SK-N-SH (cell line): ENCODE results near the gene GYS2. TPM values are rescaled to one million over a fixed set of nuclear protein-coding genes. Genes with fewer than 3 reads are reported as not detected.

Source experiments
- CTCF ChIA-PET: fragments of 300-600, 350-600 bp; formaldehyde crosslinking; extraction: SDS; loops from one replicate; lab custom pipeline; 2021; lab: Yijun Ruan, JAX
- POLR2A ChIA-PET: fragments of 350-600 bp; sonication (Branson Sonifier 250); formaldehyde crosslinking; extraction: SDS; loops from one replicate; lab custom pipeline; 2020; ENCODE audit warnings: antibody characterized with exemption, inconsistent platforms; lab: Yijun Ruan, JAX
- DNase-seq: peaks from one replicate; pipeline ENCODE4 v3.0.0; 2012
- H2AFZ ChIP-seq: fragments of 200-600 bp; sonication (generic); 2 replicates; pipeline ENCODE4 v1.8.1; 2016; ENCODE audit warnings: antibody characterized with exemption, mild to moderate bottlenecking, low read depth
- H3F3A ChIP-seq: fragments of 200-600 bp; sonication (generic); replicated peaks from 2 replicates; pipeline ENCODE3; 2016; ENCODE audit warnings: antibody characterized with exemption, mild to moderate bottlenecking; ENCODE audit not compliant: insufficient read depth
- H3K27ac ChIP-seq, 2 experiments: fragments of 200-500 bp in 1 of 2; fragments of 200-600 bp in 1 of 2; sonication (Bioruptor generic) in 1 of 2; sonication (generic), shearing (Covaris generic) in 1 of 2; 2 replicates each; pipeline versions ENCODE4 v1.5.1 to v1.6.1; 2014 to 2016; ENCODE audit warnings: low read depth in 2 of 2, inconsistent platforms in 1 of 2, low read length in 1 of 2, mild to moderate bottlenecking in 1 of 2, mixed read lengths in 1 of 2
- H3K27me3 ChIP-seq: fragments of 200-600 bp; sonication (generic), shearing (Covaris generic); 2 replicates; pipeline ENCODE4 v1.6.1; 2016; ENCODE audit warnings: mixed run types; ENCODE audit not compliant: insufficient read depth
- H3K36me3 ChIP-seq, 2 experiments: fragments of 200-500 bp in 1 of 2; fragments of 200-600 bp in 1 of 2; sonication (Bioruptor generic) in 1 of 2; sonication (generic) in 1 of 2; replicated peaks in 1 of 2; 2 replicates each; pipeline versions ENCODE3 to v1.5.1; 2014 to 2016; ENCODE audit warnings: low read length in 1 of 2, mild to moderate bottlenecking in 1 of 2; ENCODE audit not compliant: insufficient read depth in 2 of 2, control insufficient read depth in 1 of 2
- H3K4me1 ChIP-seq, 2 experiments: fragments of 200-500 bp in 1 of 2; fragments of 200-600 bp in 1 of 2; sonication (Bioruptor generic) in 1 of 2; sonication (generic), shearing (Covaris generic) in 1 of 2; 2 replicates each; pipeline versions ENCODE4 v1.5.1 to v1.6.1; 2014 to 2016; ENCODE audit warnings: low read depth in 1 of 2, low read length in 1 of 2, mixed run types in 1 of 2; ENCODE audit not compliant: insufficient read depth in 2 of 2, control insufficient read depth in 1 of 2
- H3K4me2 ChIP-seq: fragments of 200-600 bp; sonication (generic), shearing (Covaris generic); 2 replicates; pipeline ENCODE4 v1.6.1; 2017; ENCODE audit warnings: mixed run types
- H3K4me3 ChIP-seq, 2 experiments: fragments of 200-500 bp in 1 of 2; fragments of 200-600 bp in 1 of 2; sonication (Bioruptor generic) in 1 of 2; sonication (generic), shearing (Covaris generic) in 1 of 2; 2 replicates each; pipeline versions ENCODE4 v1.5.1 to v1.8.1; 2014 to 2016; ENCODE audit warnings: low read depth in 2 of 2, inconsistent platforms in 1 of 2, low read length in 1 of 2, mild to moderate bottlenecking in 1 of 2, mixed read lengths in 1 of 2, moderate library complexity in 1 of 2
- H3K79me2 ChIP-seq: fragments of 200-600 bp; sonication (generic); 2 replicates; pipeline ENCODE4 v1.8.1; 2017; ENCODE audit warnings: mild to moderate bottlenecking; ENCODE audit not compliant: insufficient read depth
- H3K9ac ChIP-seq: fragments of 200-600 bp; sonication (generic); 2 replicates; pipeline ENCODE4 v1.6.1; 2017; ENCODE audit warnings: mixed run types
- H3K9me2 ChIP-seq: fragments of 200-600 bp; sonication (generic); 2 replicates; pipeline ENCODE4 v1.6.1; 2017; ENCODE audit warnings: mixed run types
- H3K9me3 ChIP-seq: fragments of 200-600 bp; sonication (generic); 2 replicates; pipeline ENCODE4 v1.6.1; 2017; ENCODE audit warnings: mixed run types, mild to moderate bottlenecking, moderate library complexity
- H4K20me1 ChIP-seq: fragments of 200-600 bp; sonication (generic); 2 replicates; pipeline ENCODE4 v1.6.1; 2017; ENCODE audit warnings: mild to moderate bottlenecking, mixed run types; ENCODE audit not compliant: insufficient read depth
- CHD2 ChIP-seq: fragments of 150-350 bp; IDR thresholded peaks from 2 replicates; pipeline ENCODE4 v1.6.1; 2018; ENCODE audit warnings: low read length; ENCODE audit not compliant: partially characterized antibody
- ELF1 ChIP-seq: IDR thresholded peaks from 2 replicates; pipeline ENCODE4 v1.4.0; 2012
- EP300 ChIP-seq, 2 experiments: IDR thresholded peaks; 2 replicates each; pipeline versions ENCODE4 v1.4.0 to v1.6.1; 2012; ENCODE audit warnings: borderline replicate concordance in 1 of 2, low read depth in 1 of 2, low read length in 1 of 2
- EZH2phosphoT487 ChIP-seq: fragments of 200-600 bp; sonication (generic); IDR thresholded peaks from 2 replicates; pipeline ENCODE4 v1.6.1; 2017; ENCODE audit warnings: low read depth, mixed run types, mild to moderate bottlenecking, antibody characterized with exemption, moderate library complexity, borderline replicate concordance
- FOSL2 ChIP-seq: IDR thresholded peaks from 2 replicates; pipeline ENCODE4 v1.4.0; 2012; ENCODE audit warnings: low read depth, mild to moderate bottlenecking, moderate library complexity, borderline replicate concordance
- FOXJ3 ChIP-seq: sonication (generic); formaldehyde crosslinking; IDR thresholded peaks from 2 replicates; pipeline ENCODE4 v1.5.1; 2020; ENCODE audit warnings: mild to moderate bottlenecking, missing genetic modification reagents
- FOXM1 ChIP-seq: IDR thresholded peaks from 2 replicates; pipeline ENCODE4 v1.4.0; 2012; ENCODE audit warnings: low read depth, mild to moderate bottlenecking
- GABPA ChIP-seq: IDR thresholded peaks from 2 replicates; pipeline ENCODE4 v1.4.0; 2012; ENCODE audit warnings: low read depth, mild to moderate bottlenecking
- GATA2 ChIP-seq: sonication (generic); formaldehyde crosslinking; IDR thresholded peaks from 2 replicates; pipeline ENCODE4 v1.5.0; 2020; ENCODE audit warnings: mild to moderate bottlenecking, missing genetic modification reagents
- JUND ChIP-seq: IDR thresholded peaks from 2 replicates; pipeline ENCODE4 v1.4.0; 2012
- MEF2A ChIP-seq: IDR thresholded peaks from 2 replicates; pipeline ENCODE4 v1.4.0; 2012; ENCODE audit warnings: low read depth, borderline replicate concordance
- NRF1 ChIP-seq: IDR thresholded peaks from 2 replicates; pipeline ENCODE4 v1.6.1; 2012; ENCODE audit warnings: low read depth, mild to moderate bottlenecking, low read length
- POLR2AphosphoS5 ChIP-seq: IDR thresholded peaks from 2 replicates; pipeline ENCODE4 v1.6.1; 2012; ENCODE audit warnings: low read depth, low read length
- RAD21 ChIP-seq: IDR thresholded peaks from 2 replicates; pipeline ENCODE4 v1.6.1; 2012; ENCODE audit warnings: mild to moderate bottlenecking, low read length
- RCOR1 ChIP-seq: fragments of 150-350 bp; IDR thresholded peaks from 2 replicates; pipeline ENCODE4 v1.6.1; 2017; ENCODE audit warnings: antibody characterized with exemption, low read length
- RFX5 ChIP-seq: IDR thresholded peaks from 2 replicates; pipeline ENCODE4 v1.6.1; 2012; ENCODE audit warnings: mild to moderate bottlenecking, improper control_type of control experiment, low read length
- RXRA ChIP-seq: IDR thresholded peaks from 2 replicates; pipeline ENCODE4 v1.4.0; 2012; ENCODE audit warnings: low read depth, mild to moderate bottlenecking, borderline replicate concordance
- SMC3 ChIP-seq: IDR thresholded peaks from 2 replicates; pipeline ENCODE4 v1.6.1; 2012; ENCODE audit warnings: low read depth, low read length, improper control_type of control experiment
- TCF12 ChIP-seq: IDR thresholded peaks from 2 replicates; pipeline ENCODE4 v1.4.0; 2012
- TEAD4 ChIP-seq: IDR thresholded peaks from 2 replicates; pipeline ENCODE4 v1.4.0; 2012; ENCODE audit warnings: mild to moderate bottlenecking, borderline replicate concordance; ENCODE audit not compliant: insufficient read depth
- YY1 ChIP-seq: IDR thresholded peaks from 2 replicates; pipeline ENCODE4 v1.4.0; 2012; ENCODE audit warnings: low read depth, mild to moderate bottlenecking
- WGBS: methylation state at CpG from one replicate; pipeline ENCODE4 v1.1.6; 2017; ENCODE audit warnings: low lambda C conversion rate; 5-methylcytosine and 5-hydroxymethylcytosine counted together
- polyA plus RNA-seq, 3 experiments: library from polyadenylated mRNA; depleted of rRNA; stranded (reverse); fragments of >200 nt; gene quantifications; 2 replicates each; pipeline ENCODE4 v1.2.3, GENCODE V29; 2012
- TF ChIP-seq, protein P1 (sequence below): IDR thresholded peaks from 2 replicates; pipeline ENCODE4; 2012
- TF ChIP-seq, protein P2 (sequence below): fragments of 150-350 bp; IDR thresholded peaks from 2 replicates; pipeline ENCODE4 v1.6.1; 2016; ENCODE audit warnings: mild to moderate bottlenecking, low read depth, low read length
- TF ChIP-seq, protein P3 (sequence below): IDR thresholded peaks from 2 replicates; pipeline ENCODE4 v1.4.0; 2012; ENCODE audit warnings: low read depth
- TF ChIP-seq, protein P4 (sequence below): fragments of 150-350 bp; IDR thresholded peaks from 2 replicates; pipeline ENCODE4 v1.6.1; 2017; ENCODE audit warnings: antibody characterized with exemption, low read length, low read depth, borderline replicate concordance
- TF ChIP-seq, protein P5 (sequence below): IDR thresholded peaks from 2 replicates; pipeline ENCODE4 v1.4.0; 2012; ENCODE audit warnings: low read depth, borderline replicate concordance

GYS2 gene
- polyA plus RNA-seq, 1 of the 3 experiments (the other 2 are of a cell fraction) = not detected

DNA sequence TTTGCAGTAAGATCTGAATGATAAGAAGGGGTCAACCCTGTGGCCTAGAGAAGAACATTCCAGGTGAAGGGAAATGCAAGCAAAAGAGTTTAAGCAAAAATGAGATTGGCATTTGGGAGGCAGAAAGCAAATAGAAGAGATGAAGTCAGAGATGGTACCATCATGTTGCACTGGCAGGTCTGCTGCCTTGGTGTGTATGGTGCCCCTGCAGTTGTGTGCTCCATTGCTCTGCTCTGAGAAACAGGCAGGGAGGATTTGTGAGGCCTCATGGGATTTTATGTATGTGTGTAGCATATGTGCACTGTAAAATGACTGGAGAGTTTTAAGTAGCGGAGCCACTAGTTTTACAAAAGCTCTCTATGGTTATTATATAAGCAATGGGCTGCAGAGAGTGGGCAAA is 46.4 kb upstream of the GYS2 start:
- TF ChIP-seq GATA2 (CRISPR knock-in tag) = no peak
- no peak for TF ChIP-seq RAD21
- no peak for TF ChIP-seq TEAD4
- no peak for TF ChIP-seq JUND
- no peak for TF ChIP-seq FOSL2
- no peak for TF ChIP-seq YY1
- no peak for TF ChIP-seq GABPA
- no peak for TF ChIP-seq ELF1
- no peak for TF ChIP-seq CHD2
- TF ChIP-seq RCOR1 = no peak
- no peak for TF ChIP-seq EP300 (IDR thresholded peaks at IDR 0.05; ENCODE audit: borderline replicate concordance in 1 of 2, low read depth in 1 of 2, low read length in 1 of 2)
- TF ChIP-seq, protein P1, sequence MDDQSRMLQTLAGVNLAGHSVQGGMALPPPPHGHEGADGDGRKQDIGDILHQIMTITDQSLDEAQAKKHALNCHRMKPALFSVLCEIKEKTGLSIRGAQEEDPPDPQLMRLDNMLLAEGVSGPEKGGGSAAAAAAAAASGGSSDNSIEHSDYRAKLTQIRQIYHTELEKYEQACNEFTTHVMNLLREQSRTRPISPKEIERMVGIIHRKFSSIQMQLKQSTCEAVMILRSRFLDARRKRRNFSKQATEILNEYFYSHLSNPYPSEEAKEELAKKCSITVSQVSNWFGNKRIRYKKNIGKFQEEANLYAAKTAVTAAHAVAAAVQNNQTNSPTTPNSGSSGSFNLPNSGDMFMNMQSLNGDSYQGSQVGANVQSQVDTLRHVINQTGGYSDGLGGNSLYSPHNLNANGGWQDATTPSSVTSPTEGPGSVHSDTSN = no peak
- no peak for TF ChIP-seq EZH2phosphoT487
- no peak for TF ChIP-seq NRF1
- TF ChIP-seq FOXM1 = no peak
- TF ChIP-seq POLR2AphosphoS5 = no peak
- TF ChIP-seq, protein P2, sequence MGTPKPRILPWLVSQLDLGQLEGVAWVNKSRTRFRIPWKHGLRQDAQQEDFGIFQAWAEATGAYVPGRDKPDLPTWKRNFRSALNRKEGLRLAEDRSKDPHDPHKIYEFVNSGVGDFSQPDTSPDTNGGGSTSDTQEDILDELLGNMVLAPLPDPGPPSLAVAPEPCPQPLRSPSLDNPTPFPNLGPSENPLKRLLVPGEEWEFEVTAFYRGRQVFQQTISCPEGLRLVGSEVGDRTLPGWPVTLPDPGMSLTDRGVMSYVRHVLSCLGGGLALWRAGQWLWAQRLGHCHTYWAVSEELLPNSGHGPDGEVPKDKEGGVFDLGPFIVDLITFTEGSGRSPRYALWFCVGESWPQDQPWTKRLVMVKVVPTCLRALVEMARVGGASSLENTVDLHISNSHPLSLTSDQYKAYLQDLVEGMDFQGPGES = no peak
- TF ChIP-seq TCF12 = no peak
- H3K9ac ChIP-seq = no peak overlapping the region
- peaks cover 61% of the 10 kb centered on the region for H3K79me2 ChIP-seq
- no peaks in the 10 kb centered on the region for H3K9me3 ChIP-seq
- H3K27ac ChIP-seq = no peak overlapping the region
- H3K4me1 ChIP-seq = peaks cover 3 to 17% of the 10 kb centered on the region in 2 experiments; a peak in 3 of 4 replicates
- WGBS = 95% methylated on average over 1 of the region's 1 CpG
- no peaks in the 10 kb centered on the region for H3K27me3 ChIP-seq
- CTCF ChIA-PET = interaction anchor here (0.6 to 1.0 kb wide), 2 partner anchors 38 to 200 kb away, joined by 3 read pairs; no protein-coding TSS in a partner anchor
- no peak overlapping the region for H2AFZ ChIP-seq
- peaks cover 69 to 79% of the 10 kb centered on the region in 2 experiments for H3K36me3 ChIP-seq
- H4K20me1 ChIP-seq = peaks cover 4% of the 10 kb centered on the region; the same call in 1 of the 2 replicates
- DNase-seq = no peak
- POLR2A ChIA-PET = no interaction called here
- H3F3A ChIP-seq = no peaks in the 10 kb centered on the region
- no peak overlapping the region for H3K4me3 ChIP-seq
- no peaks in the 10 kb centered on the region for H3K9me2 ChIP-seq
- H3K4me2 ChIP-seq = no peak overlapping the region

DNA sequence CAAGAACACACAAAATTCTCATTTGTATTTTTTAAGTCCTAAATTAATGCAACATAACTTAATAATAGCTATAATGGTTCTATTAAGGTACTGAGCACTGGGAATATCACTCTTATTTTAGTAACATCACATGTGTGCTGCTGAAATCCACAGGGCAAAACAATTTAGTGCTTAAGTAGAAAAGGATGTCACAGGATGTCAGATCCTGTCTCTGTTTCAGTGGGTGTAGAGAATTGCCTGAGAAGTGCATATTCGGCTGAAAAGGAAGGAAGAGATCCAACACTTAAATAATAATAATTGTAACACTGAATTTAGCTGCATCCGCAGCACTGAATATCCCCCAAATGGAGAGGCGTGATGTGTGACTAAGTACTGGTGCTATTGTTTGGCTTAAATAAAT is 44.4 kb upstream of the GYS2 start:
- ChIA-PET CTCF (no interaction called here), POLR2A (interaction anchor here (1.2 kb wide), 1 partner anchor 8 kb away, joined by 4 read pairs; the partner anchor contains the start of gene LDHB)
- DNase-seq = no peak
- WGBS = 66% methylated on average over 3 of the region's 3 CpGs
- Histone ChIP-seq H2AFZ (no peak overlapping the region), H3K9me2 (no peaks in the 10 kb centered on the region), H3K36me3 (peaks cover 70 to 83% of the 10 kb centered on the region in 2 experiments), H3K9ac (no peak overlapping the region), H3K79me2 (peaks cover 41% of the 10 kb centered on the region), H4K20me1 (no peaks in the 10 kb centered on the region), H3F3A (no peaks in the 10 kb centered on the region), H3K27me3 (no peaks in the 10 kb centered on the region), H3K4me3 (no peak overlapping the region), H3K9me3 (no peaks in the 10 kb centered on the region), H3K27ac (no peak overlapping the region), H3K4me1 (peaks cover 8 to 9% of the 10 kb centered on the region in 2 experiments; a peak in 3 of 4 replicates), H3K4me2 (no peak overlapping the region)
- TF ChIP-seq, protein P3, sequence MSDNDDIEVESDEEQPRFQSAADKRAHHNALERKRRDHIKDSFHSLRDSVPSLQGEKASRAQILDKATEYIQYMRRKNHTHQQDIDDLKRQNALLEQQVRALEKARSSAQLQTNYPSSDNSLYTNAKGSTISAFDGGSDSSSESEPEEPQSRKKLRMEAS = no peak
- TF ChIP-seq, protein P4, sequence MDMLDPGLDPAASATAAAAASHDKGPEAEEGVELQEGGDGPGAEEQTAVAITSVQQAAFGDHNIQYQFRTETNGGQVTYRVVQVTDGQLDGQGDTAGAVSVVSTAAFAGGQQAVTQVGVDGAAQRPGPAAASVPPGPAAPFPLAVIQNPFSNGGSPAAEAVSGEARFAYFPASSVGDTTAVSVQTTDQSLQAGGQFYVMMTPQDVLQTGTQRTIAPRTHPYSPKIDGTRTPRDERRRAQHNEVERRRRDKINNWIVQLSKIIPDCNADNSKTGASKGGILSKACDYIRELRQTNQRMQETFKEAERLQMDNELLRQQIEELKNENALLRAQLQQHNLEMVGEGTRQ = no peak
- TF ChIP-seq MEF2A (no peak), EP300 (IDR thresholded peaks at IDR 0.05; ENCODE audit: borderline replicate concordance in 1 of 2, low read depth in 1 of 2, low read length in 1 of 2) (no peak), RXRA (no peak), EZH2phosphoT487 (no peak), TCF12 (no peak), CHD2 (no peak), FOSL2 (no peak), RFX5 (no peak), GATA2 (CRISPR knock-in tag) (no peak), RCOR1 (no peak), FOXJ3 (CRISPR knock-in tag) (no peak), RAD21 (no peak), SMC3 (no peak)
- TF ChIP-seq, protein P5, sequence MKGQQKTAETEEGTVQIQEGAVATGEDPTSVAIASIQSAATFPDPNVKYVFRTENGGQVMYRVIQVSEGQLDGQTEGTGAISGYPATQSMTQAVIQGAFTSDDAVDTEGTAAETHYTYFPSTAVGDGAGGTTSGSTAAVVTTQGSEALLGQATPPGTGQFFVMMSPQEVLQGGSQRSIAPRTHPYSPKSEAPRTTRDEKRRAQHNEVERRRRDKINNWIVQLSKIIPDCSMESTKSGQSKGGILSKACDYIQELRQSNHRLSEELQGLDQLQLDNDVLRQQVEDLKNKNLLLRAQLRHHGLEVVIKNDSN = no peak
